SKM-1 treated with dmso at 0.1 percent for 144 hours (cell line): ENCODE measurements around the gene TRIM2.

ENCODE experiments used
- DNase-seq: peaks from one replicate; lab custom pipeline; 2025; ENCODE audit not compliant: unreplicated experiment; lab: John Stamatoyannopoulos, UW

TRIM2 gene

GRCh38 chr4:153221783-153222706 is 17.8 kb downstream of the TRIM2 start:
- no peak for DNase-seq

DNA sequence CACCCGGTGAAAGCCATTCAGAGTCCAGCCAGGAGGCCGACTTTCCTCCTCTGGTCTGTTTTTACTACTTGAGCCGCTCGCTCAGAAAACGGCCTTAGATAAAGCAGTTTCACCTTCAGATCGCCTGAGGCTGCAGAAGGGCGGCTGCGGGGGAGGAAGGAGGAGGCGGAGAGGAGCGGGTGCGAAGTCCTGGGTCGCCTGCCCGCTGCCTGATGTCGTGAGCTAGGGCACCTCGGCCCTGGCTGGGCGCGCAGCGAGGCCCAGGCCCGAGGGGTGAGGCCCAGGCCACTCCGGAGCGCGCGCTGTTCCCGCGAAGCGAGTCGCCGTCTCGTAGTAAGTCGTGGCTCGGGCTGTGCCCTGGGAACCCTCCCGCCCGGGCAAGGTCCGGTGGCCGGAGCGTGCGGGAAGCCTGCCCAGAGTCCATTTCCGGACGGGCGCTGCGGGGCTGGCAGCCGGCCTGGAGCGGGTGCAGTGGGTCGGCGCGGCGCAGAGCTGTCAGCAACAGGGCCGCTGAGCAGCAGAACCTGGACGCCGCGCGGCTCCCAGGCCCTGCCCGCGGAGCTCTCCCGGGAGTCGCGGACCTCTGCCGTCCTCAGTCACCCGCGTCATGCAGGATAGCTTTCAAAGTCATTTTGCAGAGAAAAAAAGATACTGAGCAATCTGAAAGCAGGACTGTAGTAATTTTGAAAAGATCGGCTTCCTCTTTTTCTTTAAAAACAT is 18.6 kb downstream of the TRIM2 start:
- no peak for DNase-seq

- DNase-seq: no peak
Measured at GRCh38 chr4:153223427-153223801, 19.2 kb downstream of the TRIM2 start.

- no peak for DNase-seq
Measured at GRCh38 chr4:153223930-153224329, 19.7 kb downstream of the TRIM2 start.

GRCh38 chr4:153224474-153224873 is 20.2 kb downstream of the TRIM2 start:
- no peak for DNase-seq

GRCh38 chr4:153227469-153228075 is 23.3 kb downstream of the TRIM2 start:
- DNase-seq: no peak

- no peak for DNase-seq
Measured at GRCh38 chr4:153228512-153229140, 24.4 kb downstream of the TRIM2 start.

GRCh38 chr4:153229545-153229944 is 25.3 kb downstream of the TRIM2 start:
- no peak for DNase-seq

DNA sequence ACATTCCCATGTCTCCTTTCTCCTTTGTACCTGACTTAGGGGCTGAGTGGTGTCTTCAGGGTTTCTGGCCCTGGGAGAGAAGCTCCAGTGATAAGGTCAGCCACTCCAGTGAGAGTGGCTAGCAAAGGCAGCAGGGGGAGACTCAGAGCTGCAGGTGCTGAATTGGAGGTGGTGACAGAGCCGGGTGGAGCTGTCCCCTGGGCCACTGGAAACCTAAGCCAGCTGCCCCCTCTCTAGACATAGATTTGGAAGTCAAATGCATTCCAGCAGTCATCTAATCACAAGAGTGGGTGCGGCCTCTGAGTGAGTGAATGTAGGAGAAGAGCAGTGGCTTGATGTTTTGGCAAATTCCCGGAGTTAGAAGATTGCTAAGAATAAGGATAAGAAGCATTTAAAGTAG is 28.5 kb downstream of the TRIM2 start:
- DNase-seq: no peak

- DNase-seq: no peak
Measured at GRCh38 chr4:153233761-153234371, 29.6 kb downstream of the TRIM2 start.

GRCh38 chr4:153234885-153235284 is 30.6 kb downstream of the TRIM2 start:
- no peak for DNase-seq

GRCh38 chr4:153238135-153238919 is 34.1 kb downstream of the TRIM2 start:
- DNase-seq: no peak

GRCh38 chr4:153239409-153239808 is 35.2 kb downstream of the TRIM2 start:
- DNase-seq: no peak

DNA sequence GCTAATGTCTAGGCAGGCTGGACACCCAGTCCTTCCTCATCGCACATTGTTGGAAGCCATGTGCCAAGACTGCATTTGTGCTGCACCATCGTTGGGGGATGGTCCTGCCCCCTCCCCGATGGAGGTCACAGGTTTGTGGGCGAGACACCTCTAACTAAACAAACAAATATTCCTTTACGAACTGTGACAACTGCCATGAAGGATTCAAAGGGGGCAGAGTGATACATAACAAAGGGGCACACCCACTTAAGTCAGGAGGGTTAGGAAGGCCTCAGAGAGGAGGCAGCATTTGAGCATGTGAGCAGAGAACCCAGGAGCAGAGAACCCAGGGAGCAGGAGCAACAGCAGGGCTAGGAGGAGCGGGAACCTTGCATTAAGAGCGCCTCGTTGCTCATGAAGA is 37.1 kb downstream of the TRIM2 start:
- no peak for DNase-seq

DNA sequence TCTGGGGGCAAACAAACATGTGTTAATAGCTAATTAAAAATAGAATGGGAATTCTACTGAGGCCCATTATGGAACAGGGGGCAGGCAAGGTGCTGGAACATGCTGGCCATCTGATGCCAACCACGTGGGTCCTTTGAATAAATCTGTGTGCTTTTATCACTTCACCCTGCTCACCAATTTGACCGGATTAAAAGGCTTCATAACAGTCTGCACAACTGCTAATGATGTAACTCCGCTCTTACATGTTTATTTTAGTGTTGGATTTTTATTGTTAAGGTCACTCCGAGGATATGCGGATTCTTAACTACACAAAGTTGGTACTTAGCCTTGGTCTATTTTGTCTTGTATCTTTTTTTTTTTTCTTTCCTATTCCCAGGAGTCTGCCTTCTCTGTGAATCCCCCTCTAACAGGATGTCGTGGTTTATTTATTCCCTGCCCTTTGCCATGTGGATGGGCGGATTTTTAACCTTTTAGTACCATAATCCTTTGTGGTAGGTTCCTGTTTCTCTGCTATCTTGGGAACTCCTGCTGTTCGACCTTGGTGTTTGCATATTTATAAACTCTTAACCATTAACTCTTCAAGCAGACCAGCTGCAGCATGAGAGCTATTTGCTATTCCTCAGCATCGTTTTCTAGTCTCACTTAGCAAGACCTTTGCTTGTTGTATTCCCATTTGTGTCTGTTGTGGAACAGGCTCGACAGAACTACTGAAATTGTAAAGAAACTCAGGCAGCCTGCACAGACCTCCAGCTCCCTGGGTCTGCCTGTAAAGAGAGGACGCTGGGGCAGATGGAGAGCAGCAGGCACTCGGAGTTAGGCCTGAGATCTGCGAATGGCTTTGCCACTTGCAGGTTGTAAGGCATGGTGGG is 38.0 kb downstream of the TRIM2 start:
- DNase-seq: no peak

GRCh38 chr4:153242839-153243324 is 38.6 kb downstream of the TRIM2 start:
- no peak for DNase-seq

GRCh38 chr4:153243468-153243867 is 39.2 kb downstream of the TRIM2 start:
- no peak for DNase-seq

GRCh38 chr4:153244969-153245368 is 40.7 kb downstream of the TRIM2 start:
- DNase-seq: no peak

DNA sequence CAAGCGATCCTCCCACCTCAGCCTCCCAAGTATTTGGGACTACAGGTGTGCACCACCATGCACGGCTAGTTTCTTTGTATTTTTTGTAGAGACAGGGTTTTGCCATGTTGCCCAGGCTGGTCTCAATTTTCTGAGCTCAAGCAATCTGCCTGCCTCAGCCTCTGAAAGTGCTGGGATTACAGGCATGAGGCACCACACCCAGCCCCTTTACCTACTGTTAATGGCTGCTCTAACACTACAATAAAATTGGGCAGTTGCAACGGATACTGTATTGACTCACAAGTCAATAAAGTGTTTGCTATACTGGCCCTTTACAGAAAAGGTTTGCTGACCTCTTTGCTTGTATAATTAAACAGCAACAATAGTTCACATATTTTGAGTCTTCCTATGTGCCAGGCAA is 41.5 kb downstream of the TRIM2 start:
- DNase-seq: no peak
